Endothelial cell of umbilical vein (primary cell): ENCODE measurements around the gene G0S2.

Experiments used
- EZH2 ChIP-seq: IDR thresholded peaks from 2 replicates; pipeline ENCODE4 v1.6.1; 2012; ENCODE audit warnings: borderline replicate concordance, low read depth, mild to moderate bottlenecking, moderate library complexity, low read length, inconsistent platforms; ENCODE audit not compliant: severe bottlenecking
- FOS ChIP-seq: IDR thresholded peaks from 2 replicates; pipeline ENCODE4 v1.6.1; 2011; ENCODE audit warnings: mild to moderate bottlenecking, low read length, moderate library complexity, borderline replicate concordance; ENCODE audit not compliant: insufficient read depth
- GATA2 ChIP-seq: IDR thresholded peaks from 2 replicates; pipeline ENCODE4 v1.7.0; 2011; ENCODE audit warnings: low read depth, mild to moderate bottlenecking, moderate library complexity, mixed read lengths, low read length; ENCODE audit not compliant: insufficient read length, insufficient read depth
- MYC ChIP-seq: IDR thresholded peaks from one replicate; pipeline ENCODE4 v1.6.1; 2011; ENCODE audit warnings: mild to moderate bottlenecking, low read depth, low read length
- POLR2A ChIP-seq: IDR thresholded peaks from 2 replicates; pipeline ENCODE4 v1.6.1; 2012; ENCODE audit warnings: low read depth, mild to moderate bottlenecking, control low read depth, low read length
- POLR2AphosphoS5 ChIP-seq: IDR thresholded peaks from 2 replicates; pipeline ENCODE4 v1.6.1; 2012; ENCODE audit warnings: low read depth, mild to moderate bottlenecking, control low read depth, low read length, moderate library complexity; ENCODE audit not compliant: insufficient read depth
- TF ChIP-seq, protein P1 (sequence below), 2 donors: IDR thresholded peaks; 1 replicate in 1 of 2; 2 replicates in 1 of 2; pipeline ENCODE4 v1.5.1; 2011; ENCODE audit warnings: low read length in 2 of 2, mild to moderate bottlenecking in 2 of 2, moderate library complexity in 2 of 2, control low read depth in 1 of 2, inconsistent platforms in 1 of 2, low read depth in 1 of 2; ENCODE audit not compliant: insufficient read depth in 1 of 2; ENCODE audit errors: extremely low read depth in 1 of 2
- TF ChIP-seq, protein P2 (sequence below): IDR thresholded peaks from 2 replicates; pipeline ENCODE4 v1.6.1; 2011; ENCODE audit not compliant: insufficient read depth, insufficient read length

DNA sequence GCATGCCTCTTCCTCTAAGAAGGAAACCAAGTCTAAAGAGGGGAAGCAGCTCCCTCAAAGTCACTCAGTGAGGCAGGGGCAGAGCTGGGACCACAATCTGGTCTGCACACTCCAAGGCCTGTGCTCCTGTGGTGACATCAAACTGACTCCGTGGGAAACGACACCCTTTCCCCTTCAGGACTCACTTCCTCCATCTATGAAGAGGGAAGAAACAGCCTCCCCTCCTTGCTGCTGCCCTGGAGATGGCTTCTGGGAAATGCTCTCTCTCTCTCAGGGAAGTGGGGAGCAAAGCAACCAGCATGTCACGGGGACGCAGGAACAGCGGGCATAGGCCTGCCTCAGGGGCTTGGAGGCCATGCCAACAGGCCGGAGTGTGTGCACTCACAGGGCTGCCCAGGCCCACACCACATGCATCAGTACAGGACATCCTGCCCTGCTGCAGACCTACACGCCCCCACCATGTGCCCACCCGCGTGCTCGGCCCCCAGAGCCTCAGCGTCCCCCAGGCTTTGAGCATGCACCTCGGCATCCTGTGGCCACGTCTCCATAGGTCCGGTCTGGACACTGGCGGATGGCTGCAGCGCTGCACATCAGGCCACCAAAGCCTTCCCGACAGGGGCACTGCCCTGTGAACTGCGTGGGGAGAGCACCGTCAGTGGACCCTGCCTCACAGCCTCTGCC lies 48.7 kb upstream of the G0S2 start:
- TF ChIP-seq, protein P1, sequence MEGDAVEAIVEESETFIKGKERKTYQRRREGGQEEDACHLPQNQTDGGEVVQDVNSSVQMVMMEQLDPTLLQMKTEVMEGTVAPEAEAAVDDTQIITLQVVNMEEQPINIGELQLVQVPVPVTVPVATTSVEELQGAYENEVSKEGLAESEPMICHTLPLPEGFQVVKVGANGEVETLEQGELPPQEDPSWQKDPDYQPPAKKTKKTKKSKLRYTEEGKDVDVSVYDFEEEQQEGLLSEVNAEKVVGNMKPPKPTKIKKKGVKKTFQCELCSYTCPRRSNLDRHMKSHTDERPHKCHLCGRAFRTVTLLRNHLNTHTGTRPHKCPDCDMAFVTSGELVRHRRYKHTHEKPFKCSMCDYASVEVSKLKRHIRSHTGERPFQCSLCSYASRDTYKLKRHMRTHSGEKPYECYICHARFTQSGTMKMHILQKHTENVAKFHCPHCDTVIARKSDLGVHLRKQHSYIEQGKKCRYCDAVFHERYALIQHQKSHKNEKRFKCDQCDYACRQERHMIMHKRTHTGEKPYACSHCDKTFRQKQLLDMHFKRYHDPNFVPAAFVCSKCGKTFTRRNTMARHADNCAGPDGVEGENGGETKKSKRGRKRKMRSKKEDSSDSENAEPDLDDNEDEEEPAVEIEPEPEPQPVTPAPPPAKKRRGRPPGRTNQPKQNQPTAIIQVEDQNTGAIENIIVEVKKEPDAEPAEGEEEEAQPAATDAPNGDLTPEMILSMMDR (IDR thresholded peaks at IDR 0.05; ENCODE audit: extremely low read depth in 1 of 2, insufficient read depth in 1 of 2, low read depth in 1 of 2, low read length in 2 of 2): no peak
- no peak for TF ChIP-seq EZH2
- no peak for TF ChIP-seq POLR2A
- no peak for TF ChIP-seq POLR2AphosphoS5
- TF ChIP-seq FOS: no peak
- TF ChIP-seq GATA2: no peak
- TF ChIP-seq, protein P2, sequence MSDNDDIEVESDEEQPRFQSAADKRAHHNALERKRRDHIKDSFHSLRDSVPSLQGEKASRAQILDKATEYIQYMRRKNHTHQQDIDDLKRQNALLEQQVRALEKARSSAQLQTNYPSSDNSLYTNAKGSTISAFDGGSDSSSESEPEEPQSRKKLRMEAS: no peak
- TF ChIP-seq MYC: no peak
